Lower leg skin (tissue), 3 donors: ENCODE results near the gene ESCO1.

Experiments
- POLR2A ChIP-seq, 2 donors: fragments of 450-650 bp; IDR thresholded peaks; one replicate each; pipeline ENCODE4 v1.6.1; 2016 to 2017; ENCODE audit warnings: antibody characterized with exemption in 2 of 2, mild to moderate bottlenecking in 1 of 2, moderate library complexity in 1 of 2
- TF ChIP-seq, protein P1 (sequence below), 3 donors: fragments of 450-650 bp; IDR thresholded peaks; one replicate each; pipeline ENCODE4 v1.5.1; 2016; ENCODE audit warnings: antibody characterized with exemption in 3 of 3, mild to moderate bottlenecking in 3 of 3, moderate library complexity in 2 of 3

- TF ChIP-seq, protein P1, sequence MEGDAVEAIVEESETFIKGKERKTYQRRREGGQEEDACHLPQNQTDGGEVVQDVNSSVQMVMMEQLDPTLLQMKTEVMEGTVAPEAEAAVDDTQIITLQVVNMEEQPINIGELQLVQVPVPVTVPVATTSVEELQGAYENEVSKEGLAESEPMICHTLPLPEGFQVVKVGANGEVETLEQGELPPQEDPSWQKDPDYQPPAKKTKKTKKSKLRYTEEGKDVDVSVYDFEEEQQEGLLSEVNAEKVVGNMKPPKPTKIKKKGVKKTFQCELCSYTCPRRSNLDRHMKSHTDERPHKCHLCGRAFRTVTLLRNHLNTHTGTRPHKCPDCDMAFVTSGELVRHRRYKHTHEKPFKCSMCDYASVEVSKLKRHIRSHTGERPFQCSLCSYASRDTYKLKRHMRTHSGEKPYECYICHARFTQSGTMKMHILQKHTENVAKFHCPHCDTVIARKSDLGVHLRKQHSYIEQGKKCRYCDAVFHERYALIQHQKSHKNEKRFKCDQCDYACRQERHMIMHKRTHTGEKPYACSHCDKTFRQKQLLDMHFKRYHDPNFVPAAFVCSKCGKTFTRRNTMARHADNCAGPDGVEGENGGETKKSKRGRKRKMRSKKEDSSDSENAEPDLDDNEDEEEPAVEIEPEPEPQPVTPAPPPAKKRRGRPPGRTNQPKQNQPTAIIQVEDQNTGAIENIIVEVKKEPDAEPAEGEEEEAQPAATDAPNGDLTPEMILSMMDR (IDR thresholded peaks at IDR 0.05), result no peak
- TF ChIP-seq POLR2A (IDR thresholded peaks at IDR 0.05), result no peak
These were observed 100.5 kb downstream of the ESCO1 start for GRCh38 chr18:21499997-21500396.
